HL-60/S4 treated with phorbol 12-myristate 13-acetate at 8.2 ng/mL for 4 days and 3 days (cell line): Measurements from ENCODE around the gene RTP5.

Experiments used
- in situ Hi-C: fragments of 300-500 bp; cut with MboI; formaldehyde crosslinking; loops from 2 replicates; pipeline ENCODE4 v1.15.0; 2022; ENCODE audit warnings: low sequenced_read_pairs

The RTP5 gene

GRCh38 chr2:241885946-241886643, 16.6 kb downstream of the RTP5 start:
- in situ Hi-C loops: no loop called here

- in situ Hi-C loops: no loop called here
These were observed 17.4 kb downstream of the RTP5 start for GRCh38 chr2:241886840-241887447.

DNA sequence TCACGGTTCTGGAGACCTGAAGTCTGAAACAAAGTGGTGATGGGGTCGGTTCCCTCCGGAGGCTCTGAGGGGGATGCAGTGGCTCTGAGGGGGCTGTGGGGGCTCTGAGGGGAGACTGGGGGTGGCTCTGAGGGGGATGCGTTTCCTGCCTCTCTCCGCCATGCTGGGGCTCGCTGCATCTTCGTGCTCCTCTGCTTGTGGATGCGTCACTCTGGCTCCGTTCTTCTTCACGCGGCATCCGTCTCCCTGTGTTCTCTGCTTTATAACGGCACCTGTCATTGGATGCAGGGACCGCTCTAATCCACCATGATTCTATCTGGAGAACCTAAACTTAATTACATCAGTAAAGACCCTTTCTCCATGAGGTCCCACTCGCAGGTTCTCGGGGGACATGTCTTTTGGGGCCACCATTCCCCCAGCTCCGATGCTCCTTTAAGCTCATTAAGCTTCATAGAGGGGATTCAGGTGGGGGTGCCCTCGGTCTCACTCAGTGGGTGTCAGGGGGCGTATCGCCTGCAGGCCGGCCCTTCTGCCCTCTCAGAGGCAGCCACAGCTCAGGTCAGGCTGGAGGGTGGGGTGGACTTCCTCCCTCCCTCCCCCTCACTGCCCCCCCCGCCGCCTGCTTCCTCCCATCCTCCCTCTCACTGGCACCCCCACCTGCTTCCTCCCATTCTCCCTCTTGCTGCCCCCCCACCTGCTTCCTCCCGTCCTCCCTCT, 18.4 kb downstream of the RTP5 start:
- in situ Hi-C loops: no loop called here

DNA sequence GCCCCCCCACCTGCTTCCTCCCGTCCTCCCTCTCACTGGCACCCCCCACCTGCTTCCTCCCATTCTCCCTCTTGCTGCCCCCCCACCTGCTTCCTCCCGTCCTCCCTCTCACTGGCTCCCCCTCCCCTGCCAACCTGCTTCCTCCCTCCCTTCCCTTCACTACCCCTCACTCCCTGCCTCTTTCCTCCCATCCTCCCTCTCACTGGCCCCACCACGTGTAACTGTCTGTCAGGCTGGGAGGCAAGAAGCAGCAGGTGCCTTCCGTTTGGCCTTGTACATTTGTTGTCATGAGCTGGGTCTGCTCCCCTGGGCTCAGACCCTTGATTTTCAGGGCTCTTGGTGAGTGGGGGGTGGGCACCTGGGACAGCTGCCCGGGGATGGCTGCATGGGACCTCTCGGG, 19.1 kb downstream of the RTP5 start:
- in situ Hi-C loops: no loop called here

DNA sequence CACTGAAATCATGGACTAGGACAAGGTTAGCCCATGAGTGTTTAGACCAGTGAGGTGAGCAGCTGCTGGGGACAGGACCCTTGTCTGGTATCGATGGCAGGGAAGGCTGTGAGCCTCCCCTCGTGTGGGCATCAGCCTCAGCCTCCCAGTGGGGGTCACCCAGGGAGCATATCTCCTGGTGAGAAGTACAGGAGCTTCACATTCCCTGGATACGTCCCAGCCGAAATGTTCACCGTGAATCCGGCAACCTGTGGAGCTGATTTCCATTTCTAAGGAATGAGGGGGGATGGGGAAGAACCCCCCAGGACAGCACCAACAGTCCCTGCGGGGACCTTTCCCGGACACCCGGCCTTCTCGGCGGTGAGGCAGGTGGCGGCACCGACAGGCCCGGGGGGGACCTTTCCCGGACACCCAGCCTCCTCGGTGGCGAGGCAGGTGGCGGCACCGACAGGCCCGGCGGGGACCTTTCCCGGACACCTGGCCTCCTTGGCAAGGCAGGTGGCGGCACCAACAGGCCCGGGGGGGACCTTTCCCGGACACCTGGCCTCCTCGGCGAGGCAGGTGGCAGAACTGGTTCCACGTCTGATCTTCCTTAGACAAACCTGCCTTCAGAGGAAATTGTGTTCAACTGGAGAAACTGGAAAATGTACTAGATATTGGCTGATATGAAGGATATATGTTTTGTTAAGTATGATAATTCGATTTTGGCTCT, 21.2 kb downstream of the RTP5 start:
- in situ Hi-C loops: no loop called here

GRCh38 chr2:241891315-241891987, 21.9 kb downstream of the RTP5 start:
- in situ Hi-C loops: no loop called here

GRCh38 chr2:241891988-241892298, 22.4 kb downstream of the RTP5 start:
- in situ Hi-C loops: no loop called here

GRCh38 chr2:241892299-241893137, 23.0 kb downstream of the RTP5 start:
- in situ Hi-C loops: no loop called here

DNA sequence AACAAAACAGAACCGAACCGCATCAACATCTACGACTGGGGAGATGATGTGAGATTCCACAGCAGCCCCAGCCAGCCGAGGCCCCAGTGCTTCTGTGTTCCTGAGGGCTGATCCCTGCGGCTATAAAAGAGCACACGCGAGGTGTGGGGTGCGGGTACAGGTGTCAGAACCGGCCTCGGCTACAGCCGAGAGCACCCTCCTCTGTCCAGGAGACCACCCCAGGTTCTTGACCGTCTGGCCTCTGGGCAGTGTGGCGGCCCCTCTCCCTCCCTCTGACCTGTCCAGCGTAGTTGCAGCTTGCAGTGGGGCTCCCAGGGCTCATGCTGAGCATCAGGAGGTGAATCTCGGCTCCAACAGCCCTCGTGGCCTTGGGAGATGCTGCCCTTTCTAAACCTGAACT, 23.7 kb downstream of the RTP5 start:
- in situ Hi-C loops: no loop called here

DNA sequence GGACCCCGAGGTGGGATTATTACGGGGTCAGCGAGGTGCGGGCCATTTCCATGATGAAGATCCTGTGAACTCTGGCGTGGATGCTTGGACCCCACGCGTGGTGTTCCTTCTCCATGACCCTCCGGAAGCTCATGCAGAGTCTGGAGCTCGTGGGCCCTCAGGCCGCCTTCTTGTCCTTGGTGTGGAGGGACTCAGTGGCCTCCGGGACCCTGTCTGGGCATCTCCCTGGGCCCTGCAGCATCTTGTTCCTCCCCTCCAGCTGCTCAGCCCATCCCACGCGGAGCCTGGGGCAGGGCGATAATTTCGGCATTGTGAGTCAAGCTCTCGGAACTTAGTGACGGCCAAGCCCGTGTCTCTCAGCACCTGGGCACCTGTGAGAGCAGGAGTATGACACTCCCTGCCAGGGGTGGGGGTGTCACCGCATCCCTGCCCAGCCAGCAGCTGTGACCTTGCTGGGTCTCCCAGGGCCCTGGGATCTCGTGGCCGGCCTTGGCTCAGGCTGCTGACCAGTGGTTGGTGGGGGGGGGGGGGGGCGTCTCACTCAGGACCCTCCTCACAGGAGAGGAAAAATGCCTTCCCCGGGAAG, 24.6 kb downstream of the RTP5 start:
- in situ Hi-C loops: no loop called here

DNA sequence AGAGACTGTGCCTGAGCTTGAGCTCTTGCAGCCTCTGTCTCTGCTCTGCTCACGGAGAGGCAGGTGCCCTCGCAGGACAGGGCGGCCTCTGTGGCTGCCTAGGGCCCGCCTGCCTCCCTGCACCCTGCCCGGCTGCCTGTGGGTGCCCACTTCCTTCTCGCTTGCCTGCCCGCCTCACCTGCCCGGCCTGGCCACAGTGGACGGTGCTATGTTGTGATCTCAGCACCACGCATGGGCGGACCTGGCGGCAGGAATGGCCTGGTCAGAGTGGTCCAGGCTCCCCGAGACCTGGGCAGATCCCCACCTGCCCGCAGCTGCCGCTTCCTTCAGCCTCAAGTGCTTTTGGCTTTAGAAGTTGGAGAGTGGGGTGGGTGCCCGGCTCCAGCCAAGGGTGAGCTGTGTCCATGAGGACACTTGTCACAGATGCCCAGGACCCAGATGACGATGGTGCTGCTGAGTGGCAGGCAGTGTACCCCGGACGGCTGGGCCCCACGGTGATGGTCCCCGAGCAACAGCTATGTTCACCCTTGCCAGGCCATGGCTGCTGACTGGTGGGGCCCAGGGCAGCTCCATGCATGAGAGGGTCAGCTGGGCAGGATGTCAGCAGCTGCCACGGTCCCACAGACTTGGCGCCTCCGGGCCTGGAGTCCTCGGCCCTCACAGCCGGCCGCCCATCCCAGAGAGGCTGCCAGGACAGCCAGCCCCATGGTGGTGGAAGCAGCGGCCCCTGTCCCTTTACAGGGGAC, 25.3 kb downstream of the RTP5 start:
- in situ Hi-C loops: no loop called here

GRCh38 chr2:241895427-241895711, 25.8 kb downstream of the RTP5 start:
- in situ Hi-C loops: no loop called here

- in situ Hi-C loops: no loop called here
These were observed 26.4 kb downstream of the RTP5 start for GRCh38 chr2:241895712-241896641.

DNA sequence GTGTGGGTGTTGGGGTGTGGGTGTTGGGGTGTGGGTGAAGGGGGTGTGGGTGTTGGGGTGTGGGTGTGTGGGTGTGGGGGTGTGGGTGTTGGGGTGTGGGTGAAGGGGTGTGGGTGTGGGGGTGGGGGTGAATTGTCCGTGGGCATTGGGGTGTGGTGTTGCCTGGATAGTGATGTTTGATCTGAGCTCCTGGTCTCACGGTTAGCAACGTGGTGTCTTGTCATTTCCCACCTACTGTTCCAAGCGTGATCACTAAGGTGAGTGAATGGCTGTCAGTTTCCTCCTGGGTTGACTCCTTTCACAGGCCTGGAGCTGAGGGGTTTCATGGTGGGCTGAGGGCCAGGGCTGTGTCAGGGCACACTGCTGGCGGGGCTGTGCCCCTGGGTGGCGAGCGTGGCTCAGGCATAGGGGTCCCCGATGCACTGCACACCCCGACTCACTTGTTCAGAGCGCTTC, 27.2 kb downstream of the RTP5 start:
- in situ Hi-C loops: no loop called here

- in situ Hi-C loops: no loop called here
These were observed 27.8 kb downstream of the RTP5 start for GRCh38 chr2:241897231-241897916.

DNA sequence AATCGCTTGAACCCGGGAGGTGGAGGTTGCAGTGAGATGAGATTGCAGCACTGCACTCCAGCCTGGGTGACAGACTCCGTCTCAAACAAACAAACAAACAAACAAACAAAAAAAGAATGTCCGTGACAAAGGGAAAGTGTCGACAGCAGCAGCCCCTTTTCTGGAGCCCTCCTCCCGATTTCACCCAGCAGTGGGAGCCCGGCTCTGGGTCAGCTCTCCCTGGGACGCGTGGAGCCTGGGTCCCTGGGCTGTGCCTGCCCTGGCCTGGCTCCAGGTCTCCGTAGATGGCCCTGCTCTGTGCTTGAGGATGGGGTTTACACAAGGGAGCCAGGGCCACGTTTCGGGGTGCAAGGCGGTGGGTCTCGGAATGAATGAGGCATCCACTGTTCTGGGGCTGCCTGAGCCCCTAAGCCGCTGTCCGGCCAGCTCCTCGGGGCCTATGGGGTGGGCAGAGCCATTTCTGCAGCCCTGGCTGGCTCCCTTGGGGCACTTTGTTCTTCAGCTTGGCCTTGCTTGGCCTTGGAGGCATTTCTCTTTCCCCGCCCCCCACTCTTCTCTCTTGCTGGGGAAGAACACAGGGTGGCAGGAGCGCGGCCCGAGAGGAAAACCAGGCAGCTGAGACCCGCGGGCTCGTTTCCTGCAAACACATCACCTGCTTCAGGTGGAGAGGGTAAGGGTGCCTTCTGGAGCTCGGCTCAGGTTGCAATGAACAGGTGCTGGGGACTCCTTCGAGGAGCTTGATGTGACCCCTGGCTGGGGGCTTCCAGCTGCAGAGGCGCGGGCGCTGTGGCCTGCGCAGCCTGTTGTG, 29.1 kb downstream of the RTP5 start:
- in situ Hi-C loops: no loop called here
